Measurements from ENCODE around the gene B4GALNT3.
A peak's percentile ranks its signal among the peaks of the same experiment; 100 is the strongest.
"Not testable (repeated sequence)": the region's sequence is repeated elsewhere in the genome, so short reads cannot be mapped to it uniquely, and the experiment has no call there.

Gene B4GALNT3

DNA sequence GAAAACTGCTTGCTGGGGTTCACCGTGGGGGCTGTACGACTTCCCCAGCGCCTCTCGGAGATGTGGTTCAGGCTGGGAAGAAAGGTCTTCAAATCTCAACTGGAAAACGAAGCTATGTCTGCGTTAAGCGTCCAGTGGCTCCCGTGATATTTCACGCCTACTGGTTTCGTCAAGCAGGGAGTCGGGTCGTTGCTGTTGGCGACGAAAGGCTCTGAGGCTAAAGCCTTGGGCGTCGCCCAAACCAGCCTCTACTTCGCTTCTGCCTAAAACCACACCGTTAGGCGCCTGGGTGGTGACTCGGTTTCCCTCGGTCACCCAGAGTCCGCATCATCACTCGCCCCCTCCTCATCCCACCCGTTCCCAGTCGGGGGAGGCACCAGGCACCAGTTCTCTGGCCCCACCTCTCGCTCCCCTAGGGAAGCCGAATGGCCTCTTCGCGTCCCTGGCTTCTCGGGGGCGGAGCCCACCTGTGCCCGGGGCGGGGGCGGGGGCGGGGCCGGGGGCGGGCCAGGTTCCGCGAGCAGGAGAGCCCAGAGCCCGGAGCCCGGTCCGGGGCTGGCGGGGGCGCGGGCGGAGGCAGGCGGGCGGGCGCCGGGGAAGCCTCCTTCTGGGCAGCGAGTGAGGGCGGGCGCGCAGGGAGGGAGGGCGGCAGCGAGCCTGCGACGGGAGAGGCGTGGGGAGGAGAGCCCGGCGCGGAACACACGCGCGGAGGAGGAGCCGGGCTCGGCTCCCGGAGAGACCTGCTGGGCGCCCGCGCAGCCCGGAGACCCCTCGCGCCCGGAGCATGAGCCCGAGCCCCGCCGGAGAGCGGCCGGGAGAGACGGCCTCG is at the start of gene B4GALNT3:
TSS of gene B4GALNT3 (plus strand) at position 510 of the 829 bp plus-strand sequence. CDS start 438 bp downstream, outside the sequence.
- peak; percentile 46 for DNase-seq

DNA sequence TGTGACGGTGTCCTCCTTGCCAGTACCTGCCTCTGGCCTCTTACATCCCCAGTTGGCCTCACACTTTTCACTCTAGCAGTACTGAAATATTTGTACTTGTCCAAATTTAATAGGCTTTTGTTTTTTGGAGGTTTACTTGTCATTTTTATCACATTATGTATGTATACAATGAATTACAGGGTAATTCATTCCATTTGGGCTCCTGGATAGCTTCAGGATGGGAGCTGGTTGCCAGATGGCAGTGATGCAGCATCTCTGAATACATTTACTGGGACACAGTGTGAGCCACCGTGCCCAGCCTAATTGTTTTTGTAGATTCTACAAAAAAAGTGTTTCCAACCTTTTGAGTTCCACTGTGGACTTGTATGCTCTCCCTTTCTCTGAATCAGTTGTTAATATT is 44.9 kb upstream of the B4GALNT3 start:
- DNase-seq, result no peak

DNA sequence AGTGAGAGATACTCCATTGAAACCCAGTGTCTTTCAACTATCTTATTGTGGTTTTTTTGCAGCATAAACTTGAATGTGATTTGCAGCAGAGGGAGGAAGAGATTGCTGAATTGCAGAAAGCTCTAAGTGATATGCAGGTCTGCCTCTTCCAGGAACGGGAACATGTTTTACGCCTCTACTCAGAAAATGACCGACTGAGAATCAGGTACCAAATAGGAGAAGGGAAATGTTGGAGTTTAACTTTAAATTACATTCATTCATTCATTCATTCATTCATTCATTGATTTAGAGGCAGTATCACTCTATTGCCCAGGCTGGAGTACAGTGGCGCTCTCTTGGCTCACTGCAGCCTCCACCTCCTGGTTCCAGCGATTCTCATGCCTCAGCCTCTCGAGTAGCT is 41.3 kb upstream of the B4GALNT3 start:
- no peak for DNase-seq

DNA sequence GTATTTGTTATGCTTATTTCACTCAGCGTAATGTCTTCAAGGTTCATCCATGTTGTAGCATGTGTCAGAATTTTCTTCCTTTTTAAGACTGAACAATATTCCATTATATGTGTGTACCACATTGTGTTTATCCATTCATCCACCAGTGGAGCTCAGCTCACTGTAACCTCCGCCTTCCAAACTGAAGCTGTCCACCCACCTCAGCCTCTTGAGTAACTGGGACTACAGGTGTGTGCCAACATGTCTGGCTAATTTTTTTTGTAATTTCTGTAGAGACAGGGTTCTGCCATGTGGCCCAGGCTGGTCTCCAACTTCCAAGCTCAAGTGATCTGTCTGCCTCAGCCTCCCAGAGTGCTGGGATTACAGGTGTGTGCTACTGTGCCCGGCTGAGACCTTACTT is 37.2 kb upstream of the B4GALNT3 start:
- no peak for DNase-seq

DNA sequence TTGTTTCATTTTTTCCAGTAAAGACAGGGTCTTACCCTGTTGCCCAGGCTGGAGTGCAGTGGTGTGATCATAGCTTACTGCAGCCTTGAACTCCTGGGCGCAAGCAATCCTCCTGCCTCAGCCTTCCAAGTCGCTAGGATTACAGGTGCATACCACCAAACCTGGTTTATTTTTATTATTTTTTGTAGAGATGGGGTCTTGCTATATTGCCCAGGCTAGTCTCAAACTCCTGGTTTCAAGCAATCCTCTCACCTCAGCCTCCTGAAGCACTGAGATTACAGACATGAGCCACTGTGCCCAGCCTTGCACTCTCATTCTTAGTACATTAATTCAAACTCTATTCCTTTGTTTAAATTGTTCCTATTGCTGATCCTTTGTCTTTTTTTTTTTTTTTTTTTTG is 24.0 kb upstream of the B4GALNT3 start:
- DNase-seq, result not testable (repeated sequence)

DNA sequence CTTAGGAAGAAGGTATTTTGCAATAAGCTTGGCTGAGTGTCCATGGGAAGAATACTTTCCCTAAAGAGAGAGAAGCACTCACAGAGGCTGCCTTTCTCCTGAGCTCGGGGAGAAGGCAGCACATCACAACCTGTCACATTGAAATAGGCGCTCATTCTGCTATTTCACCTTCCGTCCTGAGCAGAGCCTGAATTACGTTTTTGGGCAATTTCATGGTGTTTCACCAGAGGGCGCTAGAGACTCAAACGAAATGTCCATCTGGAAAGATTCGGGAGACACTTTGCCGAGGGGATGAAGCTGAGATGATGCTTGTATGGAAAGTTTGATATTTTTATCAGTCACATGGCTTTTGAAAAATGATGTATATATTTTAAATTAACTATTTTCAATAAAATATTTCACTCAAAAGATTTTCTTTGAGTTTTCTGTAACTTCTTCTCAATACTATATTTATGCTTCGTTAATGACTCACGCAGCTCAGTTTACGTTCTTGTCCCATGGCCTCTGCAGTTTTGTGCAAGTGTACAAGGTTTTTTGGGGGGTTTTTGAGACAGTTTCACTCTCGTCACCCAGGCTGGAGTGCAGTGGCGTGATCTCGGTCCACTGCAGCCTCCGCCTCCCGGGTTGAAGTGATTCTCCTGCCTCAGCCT is 17.4 kb upstream of the B4GALNT3 start:
- DNase-seq, result peak; percentile 48

DNA sequence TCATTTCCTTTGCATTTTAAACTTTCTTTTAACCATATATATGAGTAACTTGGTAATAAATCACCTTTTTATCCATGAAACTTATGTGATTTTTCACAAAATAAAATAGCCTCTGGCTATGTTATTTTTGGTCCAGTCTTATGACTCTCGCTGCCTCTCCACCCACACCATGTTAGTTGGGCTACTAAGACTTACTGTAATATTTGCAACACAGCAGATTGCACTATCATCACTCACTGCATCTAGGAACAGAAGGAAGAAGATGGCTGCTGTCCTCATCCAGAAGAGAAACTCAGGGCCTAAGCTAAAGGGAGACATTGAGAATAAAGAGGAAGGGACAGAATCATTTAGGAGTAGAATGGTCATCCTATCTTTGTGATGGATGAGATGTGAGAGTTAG is 12.6 kb upstream of the B4GALNT3 start:
- DNase-seq, result no peak

DNA sequence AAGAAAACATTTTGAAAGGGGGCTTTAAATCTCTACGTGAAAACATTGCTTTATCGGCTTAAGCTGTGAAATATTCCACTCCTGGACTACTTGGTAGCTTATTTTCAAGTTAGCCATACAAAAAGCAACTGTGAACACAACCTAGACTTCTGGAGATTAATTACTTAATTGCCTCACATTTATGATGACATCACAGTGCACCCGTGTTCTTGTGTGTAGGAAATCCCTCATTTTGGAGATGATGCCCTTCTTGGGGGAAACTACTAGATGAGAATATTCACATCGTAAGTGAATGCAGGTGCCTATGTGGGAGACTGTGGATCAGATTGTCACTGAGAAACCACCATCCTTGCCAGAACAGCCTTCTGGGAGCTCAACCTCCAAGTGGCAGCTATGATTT is 10.5 kb upstream of the B4GALNT3 start:
- DNase-seq, result no peak

DNA sequence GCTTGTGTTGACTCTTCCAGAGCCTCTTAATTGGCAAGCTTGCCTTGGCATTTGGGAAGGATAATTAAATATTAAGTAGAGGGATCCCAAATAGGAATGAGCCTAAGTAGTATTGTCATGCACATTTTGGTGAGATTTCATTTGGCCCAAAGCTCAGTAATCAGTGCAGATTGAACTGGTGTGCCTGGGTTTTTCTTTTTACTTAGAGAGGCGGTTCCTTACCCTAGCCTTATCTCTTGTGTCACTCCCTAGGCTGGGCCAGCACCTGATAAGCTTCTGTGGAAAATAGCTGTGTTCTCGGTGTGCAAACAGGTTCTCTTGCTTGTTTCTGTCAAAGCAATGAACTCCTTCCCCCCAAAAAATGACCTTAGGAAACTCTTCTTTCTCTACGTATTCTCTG is 9.3 kb upstream of the B4GALNT3 start:
- DNase-seq, result no peak

DNA sequence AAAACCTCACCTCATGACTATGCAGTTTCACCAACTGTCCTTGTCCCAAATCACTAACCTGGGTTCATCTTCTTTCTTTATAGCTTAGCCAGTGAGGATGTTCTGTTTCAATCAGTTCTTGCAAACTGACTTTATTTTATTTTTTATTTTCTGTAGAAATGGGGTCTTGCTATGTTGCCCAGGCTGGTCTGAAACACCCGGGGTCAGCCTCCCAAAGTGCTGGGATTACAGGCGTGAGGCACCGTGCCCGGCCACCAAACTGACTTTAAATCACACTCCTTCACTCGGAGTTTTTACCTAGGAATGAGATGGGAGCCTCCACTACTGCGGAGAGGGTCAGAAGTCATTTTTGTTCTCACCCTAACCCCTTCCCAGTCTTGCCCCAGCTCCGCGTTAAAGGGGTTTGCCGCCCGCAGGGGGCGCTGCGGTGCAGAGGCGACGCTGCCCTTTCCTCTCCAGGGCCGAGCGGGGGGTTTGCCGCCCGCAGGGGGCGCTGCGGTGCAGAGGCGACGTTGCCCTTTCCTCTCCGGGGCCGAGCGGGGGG is 7.0 kb upstream of the B4GALNT3 start:
- DNase-seq, result peak; percentile 66

DNA sequence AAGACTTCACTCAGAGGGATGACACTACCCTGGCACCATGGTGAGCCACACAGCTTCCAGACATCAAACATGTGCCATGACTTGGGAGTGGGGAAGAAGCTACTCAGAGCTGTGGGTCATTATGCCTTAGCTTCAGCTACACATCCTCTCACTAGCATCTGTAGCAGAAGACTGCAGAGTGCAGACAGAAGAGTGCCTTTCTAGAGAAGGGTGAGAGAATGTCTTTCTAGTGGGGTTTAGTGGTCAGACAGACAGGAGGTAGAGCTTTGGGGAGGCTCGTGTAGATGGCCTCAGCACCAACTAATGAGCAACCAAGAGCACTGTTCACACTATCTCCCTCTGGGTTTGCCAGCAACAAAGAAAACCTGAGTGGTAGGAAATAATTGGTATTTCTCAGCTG is 4.9 kb upstream of the B4GALNT3 start:
- no peak for DNase-seq

DNA sequence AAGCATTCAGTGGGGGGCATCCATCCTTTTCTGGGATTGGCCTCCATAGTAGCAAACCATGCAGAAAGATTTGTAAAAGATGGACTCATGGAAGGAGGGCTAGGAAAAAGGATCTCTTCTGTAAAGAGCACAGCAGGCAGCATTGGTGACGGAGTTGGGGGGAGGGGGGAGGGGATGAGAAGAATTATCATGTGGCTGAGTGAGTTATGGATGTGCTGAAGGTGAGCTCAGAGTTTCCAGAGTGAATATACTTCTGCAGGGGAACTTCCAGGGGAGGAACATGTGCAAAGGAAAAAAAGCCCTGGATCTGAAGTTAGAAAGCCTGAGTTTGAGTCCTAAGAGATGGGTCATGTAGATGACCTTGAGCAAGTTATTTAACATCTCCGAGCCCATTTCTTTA is 3.9 kb upstream of the B4GALNT3 start:
- no peak for DNase-seq

DNA sequence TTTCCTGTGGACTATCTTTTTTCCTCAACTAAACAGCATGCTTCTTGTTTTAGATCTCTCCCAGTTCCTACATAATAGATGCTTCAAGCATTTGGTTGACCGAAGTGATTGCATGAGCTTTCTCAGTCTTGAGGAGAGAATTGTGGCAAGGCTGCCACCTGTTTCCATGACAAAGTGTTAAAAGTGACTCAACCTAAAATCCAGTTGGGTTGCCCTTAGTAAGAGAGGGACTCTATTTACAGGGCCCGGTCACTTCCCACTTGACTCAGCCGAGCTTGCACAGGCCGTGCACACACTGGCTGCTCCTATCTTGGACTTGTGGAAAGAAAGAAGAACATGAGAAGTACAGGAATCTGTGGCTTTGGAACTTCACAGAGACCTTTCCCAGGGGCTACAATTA is 2.1 kb upstream of the B4GALNT3 start:
- no peak for DNase-seq

DNA sequence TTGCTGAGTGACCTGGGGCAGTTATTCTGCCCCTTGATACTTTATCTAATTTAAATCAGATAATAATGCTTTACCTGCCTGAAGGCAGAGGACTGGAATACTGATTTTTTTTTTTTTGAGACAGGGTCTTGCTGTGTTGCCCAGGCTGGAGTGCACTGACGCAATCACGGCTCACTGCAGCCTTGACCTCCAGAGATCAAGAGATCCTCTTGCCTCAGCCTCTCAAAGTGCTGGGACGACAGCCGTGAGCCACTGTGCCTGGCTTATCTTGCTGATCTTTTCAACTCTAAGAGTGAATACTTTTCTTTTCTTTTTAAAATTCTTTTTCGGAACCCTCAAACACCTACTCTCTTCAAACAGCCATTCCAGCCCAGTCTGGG is 699 bp upstream of the B4GALNT3 start:
- DNase-seq, result no peak

DNA sequence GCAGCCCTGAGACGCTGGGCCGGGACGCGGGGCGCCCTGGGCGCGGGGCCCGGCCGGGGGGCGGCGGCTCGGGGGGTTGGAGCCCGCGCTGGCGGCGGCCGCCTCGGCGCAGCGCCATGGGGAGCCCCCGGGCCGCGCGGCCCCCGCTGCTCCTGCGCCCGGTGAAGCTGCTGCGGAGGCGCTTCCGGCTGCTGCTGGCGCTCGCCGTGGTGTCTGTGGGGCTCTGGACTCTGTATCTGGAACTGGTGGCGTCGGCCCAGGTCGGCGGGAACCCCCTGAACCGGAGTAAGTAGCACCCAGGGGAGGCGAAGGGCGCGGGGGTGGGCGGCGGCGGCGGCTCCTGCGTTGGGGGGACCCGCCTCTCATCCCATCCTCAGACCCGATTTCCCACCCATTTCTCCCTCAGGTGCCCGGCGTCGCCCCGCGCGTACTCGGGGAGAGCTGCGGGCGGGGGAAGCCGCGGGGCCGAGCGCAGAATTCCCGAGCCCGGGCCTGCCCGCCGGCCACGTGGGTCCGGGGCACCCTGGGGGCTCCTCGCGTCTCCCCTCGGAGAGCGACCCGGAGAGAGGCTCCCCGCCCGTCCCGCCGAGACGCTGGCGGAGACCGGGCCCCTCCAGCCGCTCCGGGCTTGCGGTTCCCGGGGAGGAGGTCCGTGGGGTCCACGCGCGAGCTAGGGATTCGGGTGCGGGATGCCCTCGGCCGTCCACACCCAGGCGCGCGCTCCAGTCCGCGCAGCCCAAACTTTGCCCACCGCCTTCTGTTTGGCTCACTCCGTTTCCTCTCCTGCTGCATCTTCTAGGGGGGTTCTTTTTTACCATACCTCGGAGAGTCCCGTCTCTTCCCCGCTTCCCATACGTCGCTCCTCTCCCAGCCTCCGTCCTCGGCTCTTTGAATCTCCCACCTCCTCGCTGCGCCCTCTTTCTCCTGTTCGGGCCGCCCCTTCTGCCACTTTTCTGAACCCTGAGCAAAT is 807 bp downstream of the B4GALNT3 start:
- peak; percentile 47 for DNase-seq

DNA sequence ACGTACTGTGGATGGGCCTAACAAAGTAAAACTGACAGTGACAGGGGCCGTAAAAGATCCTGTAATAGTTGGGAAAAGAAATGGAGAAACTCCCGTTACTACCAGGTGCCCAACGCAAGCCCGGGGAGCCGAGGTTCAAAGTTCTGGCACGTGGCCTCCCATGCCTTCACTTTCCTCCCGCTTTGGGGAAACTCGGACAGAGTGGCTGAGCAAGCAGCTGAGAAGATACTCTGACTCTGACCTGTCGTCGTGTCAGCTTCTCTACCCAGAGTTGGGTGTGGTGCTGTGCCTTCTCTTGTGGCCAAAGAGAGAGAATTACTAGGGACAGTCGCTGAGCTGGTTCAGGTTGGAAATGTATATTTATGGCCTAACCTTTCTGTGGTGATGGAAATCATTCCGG is 1.7 kb downstream of the B4GALNT3 start:
- DNase-seq, result no peak

DNA sequence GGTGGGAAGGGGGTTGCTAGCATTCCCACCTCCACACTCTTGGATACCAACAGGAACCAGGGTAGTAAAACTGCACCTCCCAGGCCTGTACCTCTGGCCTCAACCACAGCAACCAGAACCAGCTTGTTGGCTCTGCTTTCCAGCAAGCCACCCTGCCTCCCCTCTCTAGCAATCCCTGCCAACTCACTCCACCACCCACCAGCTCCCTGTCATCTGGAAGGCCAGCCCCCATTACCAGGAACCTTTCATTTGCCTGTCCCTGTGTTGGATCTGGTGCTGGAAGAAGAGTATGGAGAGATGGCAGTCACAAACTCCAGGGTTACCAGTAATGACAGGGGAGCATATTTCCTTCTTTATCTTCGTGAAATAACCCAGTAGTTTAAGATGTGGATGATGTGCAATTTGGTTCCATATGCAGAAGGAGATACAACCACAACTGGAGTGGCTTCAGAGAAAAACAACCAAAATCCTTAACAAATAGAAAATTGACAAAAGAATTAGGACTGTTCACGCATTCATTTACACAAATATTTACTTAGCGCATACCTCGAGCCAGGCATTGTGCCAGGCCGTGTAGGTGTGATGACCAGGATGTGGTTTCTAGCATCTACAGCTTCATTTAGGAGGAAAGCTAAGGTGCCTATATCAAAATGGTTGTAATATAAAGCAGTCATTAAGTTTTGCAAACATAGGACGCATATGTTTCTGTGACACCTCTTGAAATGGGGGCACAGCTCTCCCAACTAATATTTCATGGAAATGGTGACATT is 3.4 kb downstream of the B4GALNT3 start:
- no peak for DNase-seq

DNA sequence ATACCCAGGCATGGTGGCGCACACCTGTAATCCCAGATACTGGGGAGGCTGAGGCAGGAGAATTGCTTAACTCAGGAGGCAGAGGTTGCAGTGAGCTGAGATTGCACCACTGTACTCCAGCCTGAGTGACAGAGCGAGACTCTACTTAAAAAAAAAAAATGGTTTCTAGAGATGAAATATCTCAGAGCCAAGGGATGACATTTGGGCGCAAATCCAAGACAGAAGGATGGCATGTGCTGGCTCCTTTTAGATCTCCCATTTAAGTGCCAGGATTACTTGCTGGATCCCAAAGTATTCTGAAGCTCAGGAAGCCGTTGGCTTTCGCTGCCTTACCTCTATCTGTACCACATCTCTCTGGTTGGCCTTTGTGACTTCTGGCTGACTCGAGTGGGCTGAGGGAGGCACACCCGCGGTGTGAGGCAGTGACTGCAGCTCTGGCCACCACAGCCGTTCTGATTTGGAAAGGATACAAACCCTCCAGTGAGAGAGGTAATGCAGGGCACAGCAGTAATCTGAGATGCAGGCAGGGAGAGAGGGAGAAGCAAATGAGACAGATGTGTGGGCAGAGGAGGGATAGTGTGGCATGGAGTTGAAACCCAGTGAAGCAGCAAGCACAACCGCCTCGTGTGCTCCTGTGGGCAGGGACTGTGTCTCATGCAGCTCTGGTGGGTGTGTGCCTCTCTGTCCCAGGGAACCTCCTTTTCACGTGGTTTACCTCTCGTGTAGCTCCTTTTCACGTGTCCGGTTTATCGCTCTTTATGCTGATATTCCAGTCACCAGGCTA is 4.9 kb downstream of the B4GALNT3 start:
- no peak for DNase-seq

DNA sequence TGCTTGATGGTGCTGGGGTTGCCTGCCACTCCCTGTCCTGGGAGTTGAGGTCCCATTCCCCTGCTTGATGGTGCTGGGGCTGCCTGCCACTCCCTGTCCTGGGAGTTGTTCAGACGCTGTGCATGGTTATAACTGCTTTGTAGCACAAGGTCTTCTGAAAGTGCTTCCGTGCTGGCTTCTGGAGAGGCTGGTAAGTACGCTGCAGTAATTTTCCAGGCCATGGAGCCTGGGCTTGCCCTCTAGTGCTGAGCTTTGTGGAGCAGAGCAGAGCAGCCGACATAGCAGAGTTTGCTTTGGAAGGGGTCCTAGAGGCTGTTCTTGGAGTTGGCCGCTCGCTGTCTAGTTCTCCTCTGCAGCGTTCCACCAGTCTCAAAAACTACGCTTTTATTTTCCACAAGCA is 6.3 kb downstream of the B4GALNT3 start:
- no peak for DNase-seq

DNA sequence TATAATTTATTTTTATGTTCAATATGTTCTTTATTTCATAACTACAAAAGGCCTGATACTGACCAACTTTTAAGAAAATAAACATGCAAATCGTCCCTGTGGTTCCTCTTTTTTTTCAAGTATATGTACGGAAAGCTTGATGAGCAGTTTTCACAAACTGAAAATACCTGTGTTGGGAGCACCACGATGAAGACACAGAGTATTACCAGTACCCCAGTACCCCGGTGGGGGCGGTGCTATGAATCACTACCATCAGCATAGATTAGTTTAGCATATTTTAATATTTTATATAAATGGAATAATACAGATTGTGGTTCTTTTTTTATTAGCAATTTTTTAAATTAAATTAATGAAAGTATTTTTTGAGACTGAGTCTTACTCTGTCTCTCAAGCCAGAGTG is 7.0 kb downstream of the B4GALNT3 start:
- DNase-seq, result no peak

DNA sequence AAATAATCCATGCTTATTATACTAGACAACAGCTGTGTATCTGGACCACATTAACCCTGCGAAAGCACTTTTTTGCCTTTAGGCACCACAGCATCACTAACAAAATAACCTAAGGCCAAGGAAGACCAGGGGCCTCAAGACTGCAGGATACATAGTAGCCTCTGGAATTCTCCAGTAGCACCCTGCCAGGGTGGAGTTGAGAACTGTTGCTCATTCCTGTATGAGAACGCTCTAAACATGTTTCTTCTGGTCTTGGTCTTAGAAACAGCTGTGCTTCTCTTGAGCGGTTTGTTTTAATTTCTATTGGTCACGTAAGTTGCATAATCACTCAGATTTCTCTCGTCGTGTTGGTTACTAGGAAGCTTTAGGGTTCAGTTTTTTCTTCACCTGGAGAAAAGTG is 7.9 kb downstream of the B4GALNT3 start:
- no peak for DNase-seq
